K562 (cell line): ENCODE data around the gene MRPL41. TPM values are rescaled to one million over a fixed set of nuclear protein-coding genes. Genes with fewer than 3 reads are reported as not detected.

ENCODE experiments used
- ARID2 ChIP-seq: fragments of 450-650 bp; IDR thresholded peaks from 2 replicates; pipeline ENCODE4 v1.6.1; 2017; ENCODE audit warnings: antibody characterized with exemption, mild to moderate bottlenecking
- KLF1 ChIP-seq: fragments of 450-650 bp; IDR thresholded peaks from 2 replicates; pipeline ENCODE4 v1.6.1; 2016; ENCODE audit warnings: missing genetic modification characterization, missing compliant biosample characterization
- MCM3 ChIP-seq: fragments of 450-650 bp; IDR thresholded peaks from 2 replicates; pipeline ENCODE4 v1.6.1; 2016
- NFRKB ChIP-seq: fragments of 450-650 bp; IDR thresholded peaks from 2 replicates; pipeline ENCODE4 v1.6.1; 2016; ENCODE audit warnings: low read depth
- PRPF4 ChIP-seq: fragments of 200-400 bp; formaldehyde crosslinking; IDR thresholded peaks from one replicate; pipeline ENCODE4 v1.6.1; 2017; ENCODE audit warnings: low read length, low read depth, mild to moderate bottlenecking; ENCODE audit not compliant: insufficient read depth, poor library complexity, severe bottlenecking
- RAD51 ChIP-seq: fragments of 450-650 bp; IDR thresholded peaks from 2 replicates; pipeline ENCODE4 v1.7.1; 2016; ENCODE audit warnings: low read depth, mild to moderate bottlenecking, borderline replicate concordance
- RBM22 ChIP-seq: fragments of 200-400 bp; formaldehyde crosslinking; IDR thresholded peaks from 2 replicates; pipeline ENCODE4 v1.6.1; 2018; ENCODE audit warnings: low read length, low read depth; ENCODE audit not compliant: poor library complexity, severe bottlenecking
- U2AF2 ChIP-seq: fragments of 200-400 bp; formaldehyde crosslinking; optimal IDR thresholded peaks from 2 replicates; pipeline ENCODE3; 2017; ENCODE audit warnings: low read depth, mild to moderate bottlenecking, low read length
- ZBTB17 ChIP-seq: fragments of 450-650 bp; formaldehyde crosslinking; IDR thresholded peaks from 2 replicates; pipeline ENCODE4 v1.4.0; 2020; ENCODE audit warnings: mild to moderate bottlenecking
- ZNF124 ChIP-seq: sonication (generic); formaldehyde crosslinking; IDR thresholded peaks from 2 replicates; pipeline ENCODE4 v1.8.1; 2022; ENCODE audit warnings: missing genetic modification reagents
- ZNF699 ChIP-seq: fragments of 250-450 bp; sonication (Bioruptor Pico); IDR thresholded peaks from 2 replicates; pipeline ENCODE4 v1.8.0; 2021; ENCODE audit warnings: mild to moderate bottlenecking, moderate library complexity; ENCODE audit not compliant: insufficient replicate concordance
- polyA plus RNA-seq, 8 experiments: library from polyadenylated mRNA; depleted of rRNA in 4 of 8; stranded (reverse) in 5 of 8; unstranded in 3 of 8; fragments of >200 nt; fragmentation: Nextera tagmentation in 2 of 8; fragmentation: Illumina TruSeq in 1 of 8; extraction: Ambion mirVana in 2 of 8; extraction: Trizol in 1 of 8; gene quantifications; 2 replicates each; pipeline versions ENCODE4 v1.2.1 to v1.2.3, GENCODE V29; 2011 to 2014; ENCODE audit warnings: inconsistent platforms in 1 of 8, missing spikeins in 1 of 8
- total RNA-seq, 7 experiments: library from RNA; depleted of rRNA in 6 of 7; stranded (reverse); fragments of >200 nt in 6 of 7; fragmentation: Illumina TruSeq in 2 of 7; extraction: Trizol in 2 of 7; gene quantifications; 2 replicates each; pipeline versions ENCODE4 v1.2.1 to v1.2.3, GENCODE V29; 2011 to 2021; ENCODE audit warnings: low replicate concordance in 1 of 7
- TF ChIP-seq, protein P1 (sequence below): sonication (generic); formaldehyde crosslinking; IDR thresholded peaks from 2 replicates; pipeline ENCODE4 v1.8.0; 2022; ENCODE audit warnings: mild to moderate bottlenecking, missing genetic modification reagents
- TF ChIP-seq, protein P2 (sequence below): sonication (generic); formaldehyde crosslinking; IDR thresholded peaks from 2 replicates; pipeline ENCODE4 v1.8.0; 2023; ENCODE audit warnings: missing genetic modification reagents, mild to moderate bottlenecking, borderline replicate concordance
- TF ChIP-seq, protein P3 (sequence below): fragments of 450-650 bp; formaldehyde crosslinking; IDR thresholded peaks from 2 replicates; pipeline ENCODE4 v1.4.0; 2022; ENCODE audit warnings: mild to moderate bottlenecking, moderate library complexity
- TF ChIP-seq, protein P4 (sequence below), 3 experiments: fragments of 200-800 bp in 1 of 3; sonication (Bioruptor generic) in 1 of 3; sonication (generic) in 1 of 3; formaldehyde crosslinking in 1 of 3; IDR thresholded peaks; 2 replicates each; pipeline versions ENCODE4 v1.6.1 to v1.8.0; 2016 to 2022; ENCODE audit warnings: mild to moderate bottlenecking in 2 of 3, missing compliant biosample characterization in 2 of 3, missing genetic modification characterization in 2 of 3, missing genetic modification reagents in 1 of 3

Gene MRPL41
- total and polyA plus RNA-seq, 9 of the 15 experiments (the other 6 are each of a cell fraction or from before 2014, with no cell fraction given) = 2.6 to 259 (median 21.6) TPM

DNA sequence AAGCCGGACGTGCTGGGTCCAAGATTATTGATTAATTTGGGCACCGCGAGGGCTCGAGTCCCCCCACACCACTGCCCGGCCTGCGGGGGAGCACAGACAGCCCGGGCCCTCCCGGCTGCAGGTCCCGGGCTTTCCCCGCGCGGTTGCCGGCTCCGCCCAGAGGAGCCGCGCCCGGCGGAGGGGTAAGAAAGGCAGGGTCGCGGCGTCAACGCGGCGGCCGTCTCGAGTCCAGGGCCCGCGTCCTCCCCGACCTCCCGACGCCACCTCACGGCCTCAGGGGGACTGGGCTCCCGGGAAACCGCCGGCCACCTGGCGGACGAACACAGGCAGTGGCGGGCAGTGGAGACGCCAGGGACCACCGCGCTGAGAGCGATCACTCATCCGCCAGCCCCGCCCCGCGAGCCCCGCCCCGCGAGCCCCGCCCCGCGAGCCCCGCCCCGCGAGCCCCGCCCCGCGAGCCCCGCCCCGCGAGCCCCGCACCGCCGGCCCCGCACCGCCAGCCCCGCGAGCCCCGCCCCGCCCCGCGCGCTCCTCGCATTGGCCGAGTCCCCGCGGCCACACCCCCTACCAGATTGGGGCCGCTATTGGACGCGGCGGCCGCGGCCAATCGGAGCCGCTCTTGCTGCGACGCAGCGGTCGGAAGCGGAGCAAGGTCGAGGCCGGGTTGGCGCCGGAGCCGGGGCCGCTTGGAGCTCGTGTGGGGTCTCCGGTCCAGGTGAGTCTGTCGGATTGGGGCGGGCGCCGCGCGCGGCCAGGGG is at the start of gene MRPL41 (continued):
- TF ChIP-seq, protein P1, sequence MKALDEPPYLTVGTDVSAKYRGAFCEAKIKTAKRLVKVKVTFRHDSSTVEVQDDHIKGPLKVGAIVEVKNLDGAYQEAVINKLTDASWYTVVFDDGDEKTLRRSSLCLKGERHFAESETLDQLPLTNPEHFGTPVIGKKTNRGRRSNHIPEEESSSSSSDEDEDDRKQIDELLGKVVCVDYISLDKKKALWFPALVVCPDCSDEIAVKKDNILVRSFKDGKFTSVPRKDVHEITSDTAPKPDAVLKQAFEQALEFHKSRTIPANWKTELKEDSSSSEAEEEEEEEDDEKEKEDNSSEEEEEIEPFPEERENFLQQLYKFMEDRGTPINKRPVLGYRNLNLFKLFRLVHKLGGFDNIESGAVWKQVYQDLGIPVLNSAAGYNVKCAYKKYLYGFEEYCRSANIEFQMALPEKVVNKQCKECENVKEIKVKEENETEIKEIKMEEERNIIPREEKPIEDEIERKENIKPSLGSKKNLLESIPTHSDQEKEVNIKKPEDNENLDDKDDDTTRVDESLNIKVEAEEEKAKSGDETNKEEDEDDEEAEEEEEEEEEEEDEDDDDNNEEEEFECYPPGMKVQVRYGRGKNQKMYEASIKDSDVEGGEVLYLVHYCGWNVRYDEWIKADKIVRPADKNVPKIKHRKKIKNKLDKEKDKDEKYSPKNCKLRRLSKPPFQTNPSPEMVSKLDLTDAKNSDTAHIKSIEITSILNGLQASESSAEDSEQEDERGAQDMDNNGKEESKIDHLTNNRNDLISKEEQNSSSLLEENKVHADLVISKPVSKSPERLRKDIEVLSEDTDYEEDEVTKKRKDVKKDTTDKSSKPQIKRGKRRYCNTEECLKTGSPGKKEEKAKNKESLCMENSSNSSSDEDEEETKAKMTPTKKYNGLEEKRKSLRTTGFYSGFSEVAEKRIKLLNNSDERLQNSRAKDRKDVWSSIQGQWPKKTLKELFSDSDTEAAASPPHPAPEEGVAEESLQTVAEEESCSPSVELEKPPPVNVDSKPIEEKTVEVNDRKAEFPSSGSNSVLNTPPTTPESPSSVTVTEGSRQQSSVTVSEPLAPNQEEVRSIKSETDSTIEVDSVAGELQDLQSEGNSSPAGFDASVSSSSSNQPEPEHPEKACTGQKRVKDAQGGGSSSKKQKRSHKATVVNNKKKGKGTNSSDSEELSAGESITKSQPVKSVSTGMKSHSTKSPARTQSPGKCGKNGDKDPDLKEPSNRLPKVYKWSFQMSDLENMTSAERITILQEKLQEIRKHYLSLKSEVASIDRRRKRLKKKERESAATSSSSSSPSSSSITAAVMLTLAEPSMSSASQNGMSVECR (CRISPR knock-in tag) = peak; percentile 72; the same call in 1 of the 2 replicates
- TF ChIP-seq ZNF699 (CRISPR knock-in tag) (no peak), RBM22 (no peak), RAD51 (no peak), PRPF4 (no peak), MCM3 (no peak), ZNF124 (CRISPR knock-in tag) (no peak), KLF1 (tag) (no peak), ZBTB17 (CRISPR knock-in tag) (no peak), ARID2 (no peak), U2AF2 (no peak), NFRKB (no peak)
- TF ChIP-seq, protein P2, sequence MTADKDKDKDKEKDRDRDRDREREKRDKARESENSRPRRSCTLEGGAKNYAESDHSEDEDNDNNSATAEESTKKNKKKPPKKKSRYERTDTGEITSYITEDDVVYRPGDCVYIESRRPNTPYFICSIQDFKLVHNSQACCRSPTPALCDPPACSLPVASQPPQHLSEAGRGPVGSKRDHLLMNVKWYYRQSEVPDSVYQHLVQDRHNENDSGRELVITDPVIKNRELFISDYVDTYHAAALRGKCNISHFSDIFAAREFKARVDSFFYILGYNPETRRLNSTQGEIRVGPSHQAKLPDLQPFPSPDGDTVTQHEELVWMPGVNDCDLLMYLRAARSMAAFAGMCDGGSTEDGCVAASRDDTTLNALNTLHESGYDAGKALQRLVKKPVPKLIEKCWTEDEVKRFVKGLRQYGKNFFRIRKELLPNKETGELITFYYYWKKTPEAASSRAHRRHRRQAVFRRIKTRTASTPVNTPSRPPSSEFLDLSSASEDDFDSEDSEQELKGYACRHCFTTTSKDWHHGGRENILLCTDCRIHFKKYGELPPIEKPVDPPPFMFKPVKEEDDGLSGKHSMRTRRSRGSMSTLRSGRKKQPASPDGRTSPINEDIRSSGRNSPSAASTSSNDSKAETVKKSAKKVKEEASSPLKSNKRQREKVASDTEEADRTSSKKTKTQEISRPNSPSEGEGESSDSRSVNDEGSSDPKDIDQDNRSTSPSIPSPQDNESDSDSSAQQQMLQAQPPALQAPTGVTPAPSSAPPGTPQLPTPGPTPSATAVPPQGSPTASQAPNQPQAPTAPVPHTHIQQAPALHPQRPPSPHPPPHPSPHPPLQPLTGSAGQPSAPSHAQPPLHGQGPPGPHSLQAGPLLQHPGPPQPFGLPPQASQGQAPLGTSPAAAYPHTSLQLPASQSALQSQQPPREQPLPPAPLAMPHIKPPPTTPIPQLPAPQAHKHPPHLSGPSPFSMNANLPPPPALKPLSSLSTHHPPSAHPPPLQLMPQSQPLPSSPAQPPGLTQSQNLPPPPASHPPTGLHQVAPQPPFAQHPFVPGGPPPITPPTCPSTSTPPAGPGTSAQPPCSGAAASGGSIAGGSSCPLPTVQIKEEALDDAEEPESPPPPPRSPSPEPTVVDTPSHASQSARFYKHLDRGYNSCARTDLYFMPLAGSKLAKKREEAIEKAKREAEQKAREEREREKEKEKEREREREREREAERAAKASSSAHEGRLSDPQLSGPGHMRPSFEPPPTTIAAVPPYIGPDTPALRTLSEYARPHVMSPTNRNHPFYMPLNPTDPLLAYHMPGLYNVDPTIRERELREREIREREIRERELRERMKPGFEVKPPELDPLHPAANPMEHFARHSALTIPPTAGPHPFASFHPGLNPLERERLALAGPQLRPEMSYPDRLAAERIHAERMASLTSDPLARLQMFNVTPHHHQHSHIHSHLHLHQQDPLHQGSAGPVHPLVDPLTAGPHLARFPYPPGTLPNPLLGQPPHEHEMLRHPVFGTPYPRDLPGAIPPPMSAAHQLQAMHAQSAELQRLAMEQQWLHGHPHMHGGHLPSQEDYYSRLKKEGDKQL (CRISPR knock-in tag) = no peak
- TF ChIP-seq, protein P3, sequence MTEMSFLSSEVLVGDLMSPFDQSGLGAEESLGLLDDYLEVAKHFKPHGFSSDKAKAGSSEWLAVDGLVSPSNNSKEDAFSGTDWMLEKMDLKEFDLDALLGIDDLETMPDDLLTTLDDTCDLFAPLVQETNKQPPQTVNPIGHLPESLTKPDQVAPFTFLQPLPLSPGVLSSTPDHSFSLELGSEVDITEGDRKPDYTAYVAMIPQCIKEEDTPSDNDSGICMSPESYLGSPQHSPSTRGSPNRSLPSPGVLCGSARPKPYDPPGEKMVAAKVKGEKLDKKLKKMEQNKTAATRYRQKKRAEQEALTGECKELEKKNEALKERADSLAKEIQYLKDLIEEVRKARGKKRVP = no peak
- TF ChIP-seq, protein P4, sequence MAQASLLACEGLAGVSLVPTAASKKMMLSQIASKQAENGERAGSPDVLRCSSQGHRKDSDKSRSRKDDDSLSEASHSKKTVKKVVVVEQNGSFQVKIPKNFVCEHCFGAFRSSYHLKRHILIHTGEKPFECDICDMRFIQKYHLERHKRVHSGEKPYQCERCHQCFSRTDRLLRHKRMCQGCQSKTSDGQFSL (CRISPR knock-in tag; IDR thresholded peaks at IDR 0.05) = 0 out of 2 replicates have a peak, but pooled peaks have one; percentile 48
- TF ChIP-seq, protein P4 (tag; IDR thresholded peaks at IDR 0.05) = no peak; a peak in 1 of 4 replicates
